ENCODE data around the gene ATG10.
"Not testable (repeated sequence)": the region's sequence is repeated elsewhere in the genome, so short reads cannot be mapped to it uniquely, and the experiment has no call there.

Gene ATG10

DNA sequence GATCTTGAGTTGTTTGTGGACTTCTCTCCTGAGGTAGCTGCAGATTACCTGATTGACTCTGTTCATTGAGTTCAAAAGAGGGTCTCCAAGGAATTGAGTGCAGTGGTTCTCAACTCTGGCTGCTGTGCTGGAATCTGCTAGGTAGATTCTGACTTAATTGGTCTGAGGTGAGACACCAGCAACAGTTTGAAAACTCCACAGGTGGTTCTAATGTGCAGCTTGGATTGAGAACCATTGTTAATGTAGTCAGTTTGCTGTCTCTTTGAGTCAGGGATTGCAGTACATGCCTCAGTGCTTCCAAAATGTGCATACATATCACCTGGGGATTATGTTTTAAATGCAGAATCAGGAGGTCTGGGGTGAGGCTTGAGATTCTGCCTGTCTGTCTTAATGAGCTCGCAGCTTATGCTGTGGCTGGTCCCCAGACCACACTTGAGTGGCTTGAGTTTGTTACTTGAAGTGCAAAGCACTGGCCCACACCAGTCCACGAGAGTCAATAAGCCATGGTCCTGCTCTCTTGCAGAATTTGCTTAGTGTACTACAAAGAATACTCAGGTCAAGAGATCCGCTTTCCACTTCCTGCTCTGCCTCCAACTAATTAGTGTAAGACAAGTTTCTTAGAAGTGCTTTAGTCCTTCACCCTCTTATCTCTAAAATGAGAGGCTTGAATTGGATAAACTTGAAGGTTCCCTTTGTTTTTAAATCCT, 82.3 kb downstream of the ATG10 start:
- no peak for DNase-seq (ENCODE audit: low read depth in 2 of 2)

GRCh38 chr5:82057051-82057450, 85.2 kb downstream of the ATG10 start:
- DNase-seq (ENCODE audit: low read depth in 2 of 2), result no peak

DNA sequence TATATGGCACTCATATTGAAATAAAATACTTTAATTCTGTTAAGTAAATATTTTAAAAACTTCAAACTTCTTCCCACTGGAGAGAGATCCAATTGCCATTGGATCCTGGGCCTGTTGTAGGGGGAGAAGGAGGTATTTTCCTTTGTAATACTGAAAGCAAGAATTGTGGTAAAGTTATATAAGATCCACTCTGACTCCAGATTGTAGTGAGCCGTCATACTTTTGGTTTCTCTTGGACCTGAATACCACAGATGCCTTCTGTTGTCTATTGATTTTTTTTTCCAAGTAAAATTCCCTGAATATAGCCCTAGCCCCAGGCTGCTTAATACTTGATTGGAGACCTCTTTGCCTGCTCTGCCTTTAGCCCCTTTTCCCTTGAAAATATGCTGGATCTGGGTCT, 86.9 kb downstream of the ATG10 start:
- DNase-seq (ENCODE audit: low read depth in 2 of 2), result no peak

- DNase-seq (ENCODE audit: low read depth in 2 of 2), result no peak
Measured at GRCh38 chr5:82066791-82067190, 95.0 kb downstream of the ATG10 start.

GRCh38 chr5:82068042-82068441, 96.2 kb downstream of the ATG10 start:
- DNase-seq (ENCODE audit: low read depth in 2 of 2), result not testable (repeated sequence)

- DNase-seq (ENCODE audit: low read depth in 2 of 2), result no peak
Measured at GRCh38 chr5:82068723-82069122, 96.9 kb downstream of the ATG10 start.

DNA sequence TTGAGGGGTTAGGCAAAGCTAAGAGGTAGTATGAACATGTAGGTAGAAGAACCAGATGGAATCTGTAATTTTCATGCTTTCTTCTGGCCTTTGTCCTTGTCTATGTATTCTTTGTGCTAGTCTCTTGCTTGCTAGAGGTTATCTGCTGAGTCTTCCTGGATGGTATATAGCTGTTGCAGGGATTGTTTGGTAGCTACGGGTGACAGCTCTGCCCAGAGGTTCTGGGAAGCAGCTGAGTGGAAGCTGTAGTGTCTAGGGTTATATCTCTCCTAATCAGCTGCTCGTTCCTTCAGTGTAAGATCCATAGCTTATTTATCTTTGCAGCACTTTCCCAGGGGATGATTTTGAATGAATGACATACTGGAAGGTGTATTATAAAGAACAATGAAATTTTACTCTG, 100.3 kb downstream of the ATG10 start:
- DNase-seq (ENCODE audit: low read depth in 2 of 2), result no peak

GRCh38 chr5:82073179-82073578, 101.4 kb downstream of the ATG10 start:
- no peak for DNase-seq (ENCODE audit: low read depth in 2 of 2)

DNA sequence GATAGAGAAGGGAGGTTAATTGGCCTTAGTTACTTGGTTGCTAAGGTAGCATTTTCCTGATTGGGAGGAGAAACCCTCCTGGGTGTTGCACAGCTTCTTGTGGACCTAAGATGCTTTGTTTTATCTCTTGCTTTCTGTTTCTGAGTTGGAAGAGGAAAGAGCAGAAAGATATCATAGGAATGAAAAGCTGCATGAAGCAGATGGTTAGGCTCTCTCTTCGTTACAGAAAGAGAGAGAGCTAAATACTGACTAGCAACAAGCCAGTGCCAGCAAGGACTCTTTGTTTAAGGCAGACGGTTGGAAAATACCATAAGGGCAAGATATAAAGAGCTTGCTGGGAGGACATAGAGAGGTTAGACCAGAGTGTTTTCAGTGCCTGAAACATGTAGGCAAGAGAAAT, 103.1 kb downstream of the ATG10 start:
- DNase-seq (ENCODE audit: low read depth in 2 of 2), result no peak

GRCh38 chr5:82077496-82077895, 105.7 kb downstream of the ATG10 start:
- DNase-seq (ENCODE audit: low read depth in 2 of 2), result no peak

DNA sequence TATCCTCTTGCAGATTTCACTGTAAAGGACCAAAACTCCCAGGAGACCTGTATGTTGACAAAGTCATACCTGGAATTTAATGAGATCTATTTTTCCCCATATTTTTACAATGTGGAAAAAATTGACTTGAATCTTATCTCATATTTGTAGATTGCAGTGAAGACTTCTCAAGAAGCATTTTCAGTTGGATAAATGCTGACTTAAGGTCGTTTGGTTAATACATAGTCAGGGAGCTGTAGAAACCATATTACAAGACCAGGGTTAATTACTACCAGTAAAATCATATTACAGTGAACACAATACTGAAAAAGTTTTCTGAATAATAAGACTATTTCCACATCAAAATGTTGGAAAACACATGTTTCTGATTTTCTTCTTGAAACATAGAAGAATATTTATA, 119.8 kb downstream of the ATG10 start:
- DNase-seq (ENCODE audit: low read depth in 2 of 2), result no peak

DNA sequence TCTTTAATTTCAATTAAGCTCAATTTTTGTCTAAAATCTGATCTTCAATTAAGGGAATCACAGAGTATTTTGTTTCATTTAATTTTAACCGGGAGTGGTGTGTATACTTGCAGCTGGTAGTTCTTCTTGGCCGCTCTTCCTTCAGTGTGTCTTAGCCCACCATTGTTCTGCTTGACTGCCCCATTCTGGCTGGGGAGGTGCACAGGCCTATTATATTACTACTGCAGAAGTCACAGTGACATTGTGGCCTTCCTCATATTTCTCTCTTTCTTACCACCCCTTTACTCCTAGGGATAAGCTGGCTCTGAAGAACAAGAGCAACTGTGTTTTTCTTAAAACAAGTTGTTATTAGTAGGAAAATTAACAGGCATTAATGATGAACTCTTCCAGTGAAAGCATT, 123.7 kb downstream of the ATG10 start:
- no peak for DNase-seq (ENCODE audit: low read depth in 2 of 2)

GRCh38 chr5:82096249-82096648, 124.4 kb downstream of the ATG10 start:
- no peak for DNase-seq (ENCODE audit: low read depth in 2 of 2)

GRCh38 chr5:82100303-82101077, 128.7 kb downstream of the ATG10 start:
- DNase-seq (ENCODE audit: low read depth in 2 of 2), result no peak

DNA sequence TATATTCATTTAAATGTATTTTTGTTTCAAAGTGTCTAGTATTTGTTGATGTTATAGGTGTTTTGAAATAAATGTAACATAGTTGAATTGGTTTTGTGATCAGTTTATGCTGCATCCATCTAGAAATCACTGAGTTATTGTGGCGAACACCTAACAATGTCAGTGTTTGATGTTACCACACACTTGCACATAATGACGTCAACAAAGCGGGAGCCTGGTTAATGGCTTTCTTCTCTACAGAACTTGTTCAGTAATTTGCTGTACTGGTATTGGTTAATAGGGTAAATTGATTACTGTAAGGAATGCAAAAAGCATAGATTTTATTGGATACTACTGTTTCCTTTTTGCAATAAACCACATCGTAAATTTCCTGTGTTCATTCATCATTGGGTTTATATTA, 133.0 kb downstream of the ATG10 start:
- no peak for DNase-seq (ENCODE audit: low read depth in 2 of 2)

GRCh38 chr5:82105457-82105856, 133.6 kb downstream of the ATG10 start:
- no peak for DNase-seq (ENCODE audit: low read depth in 2 of 2)

DNA sequence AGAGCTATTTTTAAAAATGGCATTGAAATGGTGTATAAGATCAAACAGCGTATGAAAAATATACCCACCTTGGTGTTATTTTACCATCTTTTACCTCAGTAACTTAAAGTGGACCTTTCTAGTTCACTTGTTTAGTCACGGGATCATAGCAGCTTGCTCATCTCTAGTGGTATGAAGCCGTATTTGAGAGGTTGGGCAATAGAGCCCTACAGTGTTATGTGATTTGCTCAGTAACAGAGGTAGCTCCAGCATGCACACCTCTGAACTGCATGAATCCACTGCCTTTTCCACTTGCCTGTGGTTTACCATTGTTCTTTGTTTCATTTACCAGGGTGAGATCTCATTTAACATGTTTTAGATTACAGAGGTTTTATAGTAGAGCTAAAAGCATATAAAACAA, 134.4 kb downstream of the ATG10 start:
- no peak for DNase-seq (ENCODE audit: low read depth in 2 of 2)

- DNase-seq (ENCODE audit: low read depth in 2 of 2), result no peak
Measured at GRCh38 chr5:82106756-82107155, 134.9 kb downstream of the ATG10 start.

- no peak for DNase-seq (ENCODE audit: low read depth in 2 of 2)
Measured at GRCh38 chr5:82107267-82107666, 135.4 kb downstream of the ATG10 start.

- DNase-seq (ENCODE audit: low read depth in 2 of 2), result no peak
Measured at GRCh38 chr5:82109013-82109412, 137.2 kb downstream of the ATG10 start.

- DNase-seq (ENCODE audit: low read depth in 2 of 2), result not testable (repeated sequence)
Measured at GRCh38 chr5:82109915-82110314, 138.1 kb downstream of the ATG10 start.

- DNase-seq (ENCODE audit: low read depth in 2 of 2), result no peak
Measured at GRCh38 chr5:82111191-82111590, 139.4 kb downstream of the ATG10 start.

- no peak for DNase-seq (ENCODE audit: low read depth in 2 of 2)
Measured at GRCh38 chr5:82115858-82116257, 144.0 kb downstream of the ATG10 start.

Data from stimulated activated CD8-positive, alpha-beta memory T cell treated with anti-CD3 and anti-CD28 coated beads, Interleukin-2, amount 100 ng/mL, for 48 hours (primary cell).